Neural progenitor cell (in vitro differentiated cells): Measurements from ENCODE around the gene RORC.

Experiments
- EZH2phosphoT487 ChIP-seq: fragments of 200-600 bp; sonication (generic); IDR thresholded peaks from 2 replicates; pipeline ENCODE4 v1.6.1; 2017; ENCODE audit warnings: antibody characterized with exemption
- TF ChIP-seq, protein P1 (sequence below): fragments of 200-600 bp; sonication (generic); IDR thresholded peaks from 2 replicates; pipeline ENCODE4 v1.5.1; 2017; ENCODE audit warnings: antibody characterized with exemption, mild to moderate bottlenecking

- TF ChIP-seq, protein P1, sequence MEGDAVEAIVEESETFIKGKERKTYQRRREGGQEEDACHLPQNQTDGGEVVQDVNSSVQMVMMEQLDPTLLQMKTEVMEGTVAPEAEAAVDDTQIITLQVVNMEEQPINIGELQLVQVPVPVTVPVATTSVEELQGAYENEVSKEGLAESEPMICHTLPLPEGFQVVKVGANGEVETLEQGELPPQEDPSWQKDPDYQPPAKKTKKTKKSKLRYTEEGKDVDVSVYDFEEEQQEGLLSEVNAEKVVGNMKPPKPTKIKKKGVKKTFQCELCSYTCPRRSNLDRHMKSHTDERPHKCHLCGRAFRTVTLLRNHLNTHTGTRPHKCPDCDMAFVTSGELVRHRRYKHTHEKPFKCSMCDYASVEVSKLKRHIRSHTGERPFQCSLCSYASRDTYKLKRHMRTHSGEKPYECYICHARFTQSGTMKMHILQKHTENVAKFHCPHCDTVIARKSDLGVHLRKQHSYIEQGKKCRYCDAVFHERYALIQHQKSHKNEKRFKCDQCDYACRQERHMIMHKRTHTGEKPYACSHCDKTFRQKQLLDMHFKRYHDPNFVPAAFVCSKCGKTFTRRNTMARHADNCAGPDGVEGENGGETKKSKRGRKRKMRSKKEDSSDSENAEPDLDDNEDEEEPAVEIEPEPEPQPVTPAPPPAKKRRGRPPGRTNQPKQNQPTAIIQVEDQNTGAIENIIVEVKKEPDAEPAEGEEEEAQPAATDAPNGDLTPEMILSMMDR, result no peak
- TF ChIP-seq EZH2phosphoT487, result no peak
Measured at GRCh38 chr1:151846686-151847237, 15.2 kb upstream of the RORC start.
